ENCODE data around the gene RAB38.

DNA sequence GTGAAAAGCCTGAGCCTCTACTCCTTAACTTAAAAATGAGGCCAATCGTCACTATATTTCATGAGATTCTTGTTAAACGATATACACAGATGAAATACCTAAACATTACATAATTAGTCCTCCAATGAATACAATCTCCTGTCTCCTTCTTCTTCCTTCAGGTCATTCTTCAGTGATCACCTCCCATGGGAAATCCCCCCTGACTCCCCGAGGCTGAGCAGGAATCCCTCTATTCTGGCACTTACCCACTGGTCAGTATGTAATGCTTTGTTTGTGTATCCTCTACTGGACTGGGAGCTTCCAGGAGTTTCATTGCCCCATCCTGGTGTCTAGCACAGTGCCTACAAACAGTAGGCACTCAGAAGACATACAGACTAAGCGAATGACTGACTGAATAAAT, 52.3 kb downstream of the RAB38 start:
- TF ChIP-seq, protein P1, sequence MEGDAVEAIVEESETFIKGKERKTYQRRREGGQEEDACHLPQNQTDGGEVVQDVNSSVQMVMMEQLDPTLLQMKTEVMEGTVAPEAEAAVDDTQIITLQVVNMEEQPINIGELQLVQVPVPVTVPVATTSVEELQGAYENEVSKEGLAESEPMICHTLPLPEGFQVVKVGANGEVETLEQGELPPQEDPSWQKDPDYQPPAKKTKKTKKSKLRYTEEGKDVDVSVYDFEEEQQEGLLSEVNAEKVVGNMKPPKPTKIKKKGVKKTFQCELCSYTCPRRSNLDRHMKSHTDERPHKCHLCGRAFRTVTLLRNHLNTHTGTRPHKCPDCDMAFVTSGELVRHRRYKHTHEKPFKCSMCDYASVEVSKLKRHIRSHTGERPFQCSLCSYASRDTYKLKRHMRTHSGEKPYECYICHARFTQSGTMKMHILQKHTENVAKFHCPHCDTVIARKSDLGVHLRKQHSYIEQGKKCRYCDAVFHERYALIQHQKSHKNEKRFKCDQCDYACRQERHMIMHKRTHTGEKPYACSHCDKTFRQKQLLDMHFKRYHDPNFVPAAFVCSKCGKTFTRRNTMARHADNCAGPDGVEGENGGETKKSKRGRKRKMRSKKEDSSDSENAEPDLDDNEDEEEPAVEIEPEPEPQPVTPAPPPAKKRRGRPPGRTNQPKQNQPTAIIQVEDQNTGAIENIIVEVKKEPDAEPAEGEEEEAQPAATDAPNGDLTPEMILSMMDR (conservative IDR thresholded peaks at IDR 0.05; ENCODE audit: low read depth, low read length) = no peak
- TF ChIP-seq EZH2 (IDR thresholded peaks at IDR 0.05; ENCODE audit: low read length, unreplicated experiment) (no peak), EZH2phosphoT487 (IDR thresholded peaks at IDR 0.05; ENCODE audit: borderline replicate concordance, low read length) (no peak)
